OCI-M2 (cell line): ENCODE results near the gene GIMAP7.

Experiments
- DNase-seq: peaks from one replicate; lab custom pipeline; 2025; ENCODE audit not compliant: unreplicated experiment; lab: John Stamatoyannopoulos, UW

Gene GIMAP7

GRCh38 chr7:150569245-150569955 lies 54.7 kb downstream of the GIMAP7 start:
- no peak for DNase-seq
